ENCODE data around the gene FAM241A. TPM values are rescaled to one million over a fixed set of nuclear protein-coding genes. Genes with fewer than 3 reads are reported as not detected.
A peak's percentile ranks its signal among the peaks of the same experiment; 100 is the strongest.

FAM241A gene
- total RNA-seq, 2 experiments from 2014 or later, result 4.1 to 4.5 TPM

DNA sequence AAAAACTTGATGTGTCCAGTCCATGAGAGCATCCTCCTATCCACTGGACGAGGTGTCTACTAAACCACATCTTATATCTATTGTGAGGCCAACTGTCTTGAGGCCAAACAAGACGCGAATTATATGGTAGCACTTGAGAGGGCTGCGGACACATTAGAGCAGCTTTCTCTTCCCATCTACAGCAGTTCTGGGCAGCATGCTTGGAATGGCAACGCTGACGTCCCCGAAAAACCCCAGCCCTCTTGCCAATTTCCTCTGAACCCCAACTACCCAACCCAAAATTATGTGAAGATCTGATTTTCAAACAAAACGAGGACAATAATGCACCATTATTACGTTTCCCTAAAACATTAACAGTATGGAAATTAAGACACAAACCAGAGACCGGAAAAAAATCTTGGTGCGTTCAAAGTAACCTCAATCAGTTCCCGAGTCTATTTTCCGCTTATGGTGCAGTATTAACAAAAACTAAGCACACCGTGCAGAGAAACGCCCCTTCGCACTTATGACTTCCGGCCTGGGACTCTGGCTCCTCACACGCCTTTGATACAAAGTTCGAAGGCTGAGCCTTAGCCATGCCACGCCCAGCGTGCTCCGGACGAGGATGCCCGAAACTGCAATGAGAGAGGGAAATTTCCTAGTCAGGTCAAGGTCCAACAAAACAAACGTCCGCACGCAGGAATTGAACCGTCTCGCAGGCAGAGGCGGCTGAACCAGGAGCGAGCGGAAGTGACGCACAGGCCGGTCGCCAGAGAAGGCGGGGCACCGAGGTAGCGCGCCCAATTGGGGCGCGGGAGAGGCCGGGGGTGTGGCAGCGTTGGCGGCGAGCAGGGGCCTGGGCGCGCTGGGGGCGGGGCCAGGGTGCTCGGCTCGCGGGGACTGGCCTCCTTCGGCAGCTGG is 85.9 kb downstream of the FAM241A start:
- no peaks in the 10 kb centered on the region for H3K36me3 Mint-ChIP-seq (ENCODE audit: low read depth)
- ATAC-seq, result peak; percentile 92
- intact Hi-C loops (cut with micrococcal nuclease), result loop anchor here (2.0 to 5.0 kb wide), 2 partner anchors 56 to 84 kb away; partner anchors contain the start of gene TIFA
- ChIA-PET POLR2A (interaction anchor here (0.5 to 1.0 kb wide), 3 partner anchors 79 to 175 kb away, joined by 3 to 4 read pairs (median 3); no protein-coding TSS in a partner anchor), CTCF (interaction anchor here (1.3 to 6.2 kb wide), 3 partner anchors 10 to 131 kb away, joined by 9 to 110 read pairs (median 17); no protein-coding TSS in a partner anchor)
- TF ChIP-seq, protein P1, sequence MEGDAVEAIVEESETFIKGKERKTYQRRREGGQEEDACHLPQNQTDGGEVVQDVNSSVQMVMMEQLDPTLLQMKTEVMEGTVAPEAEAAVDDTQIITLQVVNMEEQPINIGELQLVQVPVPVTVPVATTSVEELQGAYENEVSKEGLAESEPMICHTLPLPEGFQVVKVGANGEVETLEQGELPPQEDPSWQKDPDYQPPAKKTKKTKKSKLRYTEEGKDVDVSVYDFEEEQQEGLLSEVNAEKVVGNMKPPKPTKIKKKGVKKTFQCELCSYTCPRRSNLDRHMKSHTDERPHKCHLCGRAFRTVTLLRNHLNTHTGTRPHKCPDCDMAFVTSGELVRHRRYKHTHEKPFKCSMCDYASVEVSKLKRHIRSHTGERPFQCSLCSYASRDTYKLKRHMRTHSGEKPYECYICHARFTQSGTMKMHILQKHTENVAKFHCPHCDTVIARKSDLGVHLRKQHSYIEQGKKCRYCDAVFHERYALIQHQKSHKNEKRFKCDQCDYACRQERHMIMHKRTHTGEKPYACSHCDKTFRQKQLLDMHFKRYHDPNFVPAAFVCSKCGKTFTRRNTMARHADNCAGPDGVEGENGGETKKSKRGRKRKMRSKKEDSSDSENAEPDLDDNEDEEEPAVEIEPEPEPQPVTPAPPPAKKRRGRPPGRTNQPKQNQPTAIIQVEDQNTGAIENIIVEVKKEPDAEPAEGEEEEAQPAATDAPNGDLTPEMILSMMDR (IDR thresholded peaks at IDR 0.05), result no peak
- H3K9me3 Mint-ChIP-seq, result no peaks in the 10 kb centered on the region
- DNase-seq, result peak; percentile 98
- H3K27me3 Mint-ChIP-seq, result peaks cover 3% of the 10 kb centered on the region
- peak overlapping the region; percentile 95 for H3K27ac Mint-ChIP-seq
- peak overlapping the region; percentile 93 for H3K4me3 Mint-ChIP-seq
- H3K4me1 Mint-ChIP-seq (ENCODE audit: low read depth), result peaks cover 34% of the 10 kb centered on the region

DNA sequence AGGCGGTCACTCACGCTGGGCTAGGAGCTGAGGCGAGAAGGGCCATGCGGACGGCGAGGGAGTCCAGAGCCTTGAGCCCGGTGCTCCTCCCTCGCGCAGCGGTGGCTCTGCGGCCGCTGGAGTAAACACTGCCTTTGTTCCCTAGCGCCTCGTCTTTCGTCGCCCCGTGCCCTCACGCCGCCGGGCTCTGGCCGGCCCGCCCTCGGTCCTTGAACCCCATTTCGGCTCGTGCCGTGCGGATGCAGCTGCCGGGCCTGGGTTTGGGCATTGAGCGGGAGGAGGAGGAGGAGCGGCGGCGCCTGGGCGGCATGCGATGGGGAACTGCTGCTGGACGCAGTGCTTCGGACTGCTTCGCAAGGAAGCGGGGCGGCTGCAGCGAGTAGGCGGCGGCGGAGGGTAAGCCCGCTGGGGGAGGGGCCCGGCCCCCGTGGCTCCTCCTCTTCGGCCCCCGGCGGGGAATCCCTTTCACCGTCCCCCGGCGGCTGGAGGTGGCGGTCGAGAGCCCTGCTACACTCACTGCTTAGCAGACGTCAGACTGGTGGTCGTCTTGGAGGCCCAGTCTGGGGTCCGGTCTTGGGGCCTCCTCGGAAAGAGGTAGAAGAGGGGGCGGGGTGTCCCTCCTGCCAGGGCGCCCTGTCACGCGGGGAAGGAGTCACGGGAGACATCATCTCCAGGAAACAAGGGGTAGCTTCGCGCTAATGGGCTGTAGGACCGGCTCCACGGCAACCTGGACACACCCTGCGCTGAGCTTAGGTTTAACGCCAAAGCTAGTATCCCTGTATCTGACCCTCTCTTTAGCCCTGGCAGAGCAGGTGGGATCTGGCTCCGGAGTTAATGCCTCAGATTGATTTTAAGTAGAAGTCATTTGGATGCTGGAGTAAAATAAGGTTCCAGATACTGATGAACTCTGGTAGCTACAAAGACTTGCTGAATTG is 86.8 kb downstream of the FAM241A start, which contains the start of gene AP1AR:
AP1AR (plus strand) TSS at position 9 of the 935 bp plus-strand sequence; CDS start at position 314, 305 bp downstream.
- H3K4me3 Mint-ChIP-seq, result peak within 1 kb of the TSS; percentile 93
- H3K27me3 Mint-ChIP-seq, result peaks cover under 1% of the 10 kb centered on the region
- POLR2A ChIA-PET, result interaction anchor here (0.6 to 1.1 kb wide), 6 partner anchors 12 to 137 kb away, joined by 3 to 6 read pairs (median 4); partner anchors contain the start of gene ALPK1
- ATAC-seq, result peak; percentile 66
- DNase-seq, result peak; percentile 87
- no peaks in the 10 kb centered on the region for H3K36me3 Mint-ChIP-seq (ENCODE audit: low read depth)
- H3K9me3 Mint-ChIP-seq, result no peaks in the 10 kb centered on the region
- TF ChIP-seq, protein P1 (IDR thresholded peaks at IDR 0.05), result peak; percentile 13
- intact Hi-C loops (cut with micrococcal nuclease), result loop anchor here (2.0 to 5.0 kb wide), 2 partner anchors 55 to 85 kb away; partner anchors contain the start of gene TIFA
- H3K27ac Mint-ChIP-seq, result peak within 1 kb of the TSS; percentile 95
- peaks cover 34% of the 10 kb centered on the region for H3K4me1 Mint-ChIP-seq (ENCODE audit: low read depth)
- CTCF ChIA-PET, result interaction anchor here (0.6 to 6.2 kb wide), 12 partner anchors 9 to 319 kb away, joined by 3 to 110 read pairs (median 3); partner anchors contain the start of gene FAM241A

DNA sequence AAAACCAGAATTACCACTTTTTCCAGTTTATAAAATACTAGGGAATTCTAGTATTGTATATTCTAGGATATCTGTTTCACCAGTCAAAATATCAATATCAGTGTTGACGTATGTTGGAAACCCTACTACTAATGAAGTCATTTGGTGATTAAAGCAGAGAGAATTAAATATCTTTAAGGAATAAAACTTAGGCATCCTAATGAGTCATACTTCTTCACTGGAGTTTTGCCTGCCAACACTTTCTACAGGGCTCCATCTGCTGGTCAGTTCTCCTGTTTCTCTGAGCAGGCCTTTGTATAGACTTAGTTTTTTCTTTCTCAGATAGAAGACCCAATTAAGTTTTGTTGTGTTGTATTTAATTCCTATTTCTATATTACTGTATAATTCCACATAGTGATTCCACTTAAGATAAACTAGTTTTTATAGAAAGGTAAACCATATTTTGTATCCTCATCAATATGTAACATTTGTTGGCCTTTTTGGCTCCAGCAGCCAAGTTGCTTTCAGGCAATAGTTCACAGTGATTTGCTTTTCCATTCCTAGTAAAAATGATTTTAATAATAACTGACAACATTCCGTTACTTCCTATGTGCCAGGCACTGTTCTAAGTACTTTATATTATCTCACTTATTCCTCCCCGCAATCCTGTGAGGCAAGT is 89.8 kb downstream of the FAM241A start:
- peaks cover 3% of the 10 kb centered on the region for H3K36me3 Mint-ChIP-seq (ENCODE audit: low read depth)
- intact Hi-C loops (cut with micrococcal nuclease), result loop anchor here (1.0 to 5.0 kb wide), 2 partner anchors 52 to 136 kb away; partner anchors contain the start of gene TIFA
- TF ChIP-seq, protein P1 (IDR thresholded peaks at IDR 0.05), result peak; percentile 78
- H3K4me3 Mint-ChIP-seq, result no peak overlapping the region
- ChIA-PET CTCF (interaction anchor here (0.7 to 6.2 kb wide), 19 partner anchors 9 to 298 kb away, joined by 3 to 110 read pairs (median 3); no protein-coding TSS in a partner anchor), POLR2A (interaction anchor here (1.2 kb wide), 1 partner anchor 89 kb away, joined by 5 read pairs; the partner anchor contains the start of gene FAM241A)
- H3K27ac Mint-ChIP-seq, result no peak overlapping the region
- H3K27me3 Mint-ChIP-seq, result no peaks in the 10 kb centered on the region
- H3K9me3 Mint-ChIP-seq, result no peaks in the 10 kb centered on the region
- H3K4me1 Mint-ChIP-seq (ENCODE audit: low read depth), result peaks cover 48% of the 10 kb centered on the region
- DNase-seq, result peak; percentile 67
- ATAC-seq, result no peak

DNA sequence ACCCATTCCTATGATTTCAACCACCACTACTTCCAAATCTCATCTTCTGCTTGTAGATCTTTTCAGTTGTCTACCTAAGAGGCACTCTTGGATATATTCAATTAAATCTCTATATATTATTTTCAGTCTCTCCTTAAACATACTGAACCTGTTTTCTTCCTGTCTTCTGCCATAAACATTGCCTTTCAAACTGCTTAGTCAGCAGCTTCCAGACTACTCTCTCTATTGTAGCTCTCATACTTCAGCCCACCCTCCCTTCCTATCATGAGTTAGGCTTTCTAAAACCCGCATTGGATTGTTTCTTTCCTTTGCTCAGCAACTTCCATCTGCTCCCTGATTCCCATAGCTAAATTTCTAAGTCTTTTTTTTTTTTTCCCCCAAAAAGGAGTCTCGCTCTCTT is 90.8 kb downstream of the FAM241A start:
- POLR2A ChIA-PET, result interaction anchor here (0.7 kb wide), 1 partner anchor 50 kb away, joined by 3 read pairs; no protein-coding TSS in a partner anchor
- H3K4me1 Mint-ChIP-seq (ENCODE audit: low read depth), result peaks cover 44% of the 10 kb centered on the region
- no peaks in the 10 kb centered on the region for H3K27me3 Mint-ChIP-seq
- no peak overlapping the region for H3K27ac Mint-ChIP-seq
- H3K36me3 Mint-ChIP-seq (ENCODE audit: low read depth), result peaks cover 3% of the 10 kb centered on the region
- TF ChIP-seq, protein P1 (IDR thresholded peaks at IDR 0.05), result no peak
- H3K9me3 Mint-ChIP-seq, result no peaks in the 10 kb centered on the region
- DNase-seq (no peak), ATAC-seq (no peak)
- CTCF ChIA-PET, result interaction anchor here (0.8 to 6.2 kb wide), 6 partner anchors 9 to 288 kb away, joined by 3 to 110 read pairs (median 4); no protein-coding TSS in a partner anchor
- intact Hi-C loops (cut with micrococcal nuclease), result no loop called here
- H3K4me3 Mint-ChIP-seq, result no peak overlapping the region
